SK-N-SH (cell line): ENCODE data around the gene BCR. TPM values are rescaled to one million over a fixed set of nuclear protein-coding genes. Genes with fewer than 3 reads are reported as not detected.

Experiments used
- CTCF ChIA-PET: fragments of 300-600, 350-600 bp; formaldehyde crosslinking; extraction: SDS; loops from one replicate; lab custom pipeline; 2021; lab: Yijun Ruan, JAX
- POLR2A ChIA-PET: fragments of 350-600 bp; sonication (Branson Sonifier 250); formaldehyde crosslinking; extraction: SDS; loops from one replicate; lab custom pipeline; 2020; ENCODE audit warnings: antibody characterized with exemption, inconsistent platforms; lab: Yijun Ruan, JAX
- DNase-seq: peaks from one replicate; pipeline ENCODE4 v3.0.0; 2012
- H2AFZ ChIP-seq: fragments of 200-600 bp; sonication (generic); 2 replicates; pipeline ENCODE4 v1.8.1; 2016; ENCODE audit warnings: antibody characterized with exemption, mild to moderate bottlenecking, low read depth
- H3F3A ChIP-seq: fragments of 200-600 bp; sonication (generic); replicated peaks from 2 replicates; pipeline ENCODE3; 2016; ENCODE audit warnings: antibody characterized with exemption, mild to moderate bottlenecking; ENCODE audit not compliant: insufficient read depth
- H3K27ac ChIP-seq, 2 experiments: fragments of 200-500 bp in 1 of 2; fragments of 200-600 bp in 1 of 2; sonication (Bioruptor generic) in 1 of 2; sonication (generic), shearing (Covaris generic) in 1 of 2; 2 replicates each; pipeline versions ENCODE4 v1.5.1 to v1.6.1; 2014 to 2016; ENCODE audit warnings: low read depth in 2 of 2, inconsistent platforms in 1 of 2, low read length in 1 of 2, mild to moderate bottlenecking in 1 of 2, mixed read lengths in 1 of 2
- H3K27me3 ChIP-seq: fragments of 200-600 bp; sonication (generic), shearing (Covaris generic); 2 replicates; pipeline ENCODE4 v1.6.1; 2016; ENCODE audit warnings: mixed run types; ENCODE audit not compliant: insufficient read depth
- H3K36me3 ChIP-seq, 2 experiments: fragments of 200-500 bp in 1 of 2; fragments of 200-600 bp in 1 of 2; sonication (Bioruptor generic) in 1 of 2; sonication (generic) in 1 of 2; replicated peaks in 1 of 2; 2 replicates each; pipeline versions ENCODE3 to v1.5.1; 2014 to 2016; ENCODE audit warnings: low read length in 1 of 2, mild to moderate bottlenecking in 1 of 2; ENCODE audit not compliant: insufficient read depth in 2 of 2, control insufficient read depth in 1 of 2
- H3K4me1 ChIP-seq, 2 experiments: fragments of 200-500 bp in 1 of 2; fragments of 200-600 bp in 1 of 2; sonication (Bioruptor generic) in 1 of 2; sonication (generic), shearing (Covaris generic) in 1 of 2; 2 replicates each; pipeline versions ENCODE4 v1.5.1 to v1.6.1; 2014 to 2016; ENCODE audit warnings: low read depth in 1 of 2, low read length in 1 of 2, mixed run types in 1 of 2; ENCODE audit not compliant: insufficient read depth in 2 of 2, control insufficient read depth in 1 of 2
- H3K4me2 ChIP-seq: fragments of 200-600 bp; sonication (generic), shearing (Covaris generic); 2 replicates; pipeline ENCODE4 v1.6.1; 2017; ENCODE audit warnings: mixed run types
- H3K4me3 ChIP-seq, 2 experiments: fragments of 200-500 bp in 1 of 2; fragments of 200-600 bp in 1 of 2; sonication (Bioruptor generic) in 1 of 2; sonication (generic), shearing (Covaris generic) in 1 of 2; 2 replicates each; pipeline versions ENCODE4 v1.5.1 to v1.8.1; 2014 to 2016; ENCODE audit warnings: low read depth in 2 of 2, inconsistent platforms in 1 of 2, low read length in 1 of 2, mild to moderate bottlenecking in 1 of 2, mixed read lengths in 1 of 2, moderate library complexity in 1 of 2
- H3K79me2 ChIP-seq: fragments of 200-600 bp; sonication (generic); 2 replicates; pipeline ENCODE4 v1.8.1; 2017; ENCODE audit warnings: mild to moderate bottlenecking; ENCODE audit not compliant: insufficient read depth
- H3K9ac ChIP-seq: fragments of 200-600 bp; sonication (generic); 2 replicates; pipeline ENCODE4 v1.6.1; 2017; ENCODE audit warnings: mixed run types
- H3K9me2 ChIP-seq: fragments of 200-600 bp; sonication (generic); 2 replicates; pipeline ENCODE4 v1.6.1; 2017; ENCODE audit warnings: mixed run types
- H3K9me3 ChIP-seq: fragments of 200-600 bp; sonication (generic); 2 replicates; pipeline ENCODE4 v1.6.1; 2017; ENCODE audit warnings: mixed run types, mild to moderate bottlenecking, moderate library complexity
- H4K20me1 ChIP-seq: fragments of 200-600 bp; sonication (generic); 2 replicates; pipeline ENCODE4 v1.6.1; 2017; ENCODE audit warnings: mild to moderate bottlenecking, mixed run types; ENCODE audit not compliant: insufficient read depth
- CHD2 ChIP-seq: fragments of 150-350 bp; IDR thresholded peaks from 2 replicates; pipeline ENCODE4 v1.6.1; 2018; ENCODE audit warnings: low read length; ENCODE audit not compliant: partially characterized antibody
- EP300 ChIP-seq, 2 experiments: IDR thresholded peaks; 2 replicates each; pipeline versions ENCODE4 v1.4.0 to v1.6.1; 2012; ENCODE audit warnings: borderline replicate concordance in 1 of 2, low read depth in 1 of 2, low read length in 1 of 2
- FOXJ3 ChIP-seq: sonication (generic); formaldehyde crosslinking; IDR thresholded peaks from 2 replicates; pipeline ENCODE4 v1.5.1; 2020; ENCODE audit warnings: mild to moderate bottlenecking, missing genetic modification reagents
- MEF2A ChIP-seq: IDR thresholded peaks from 2 replicates; pipeline ENCODE4 v1.4.0; 2012; ENCODE audit warnings: low read depth, borderline replicate concordance
- NFIC ChIP-seq: IDR thresholded peaks from 2 replicates; pipeline ENCODE4 v1.4.0; 2012; ENCODE audit warnings: borderline replicate concordance
- NRF1 ChIP-seq: IDR thresholded peaks from 2 replicates; pipeline ENCODE4 v1.6.1; 2012; ENCODE audit warnings: low read depth, mild to moderate bottlenecking, low read length
- RFX5 ChIP-seq: IDR thresholded peaks from 2 replicates; pipeline ENCODE4 v1.6.1; 2012; ENCODE audit warnings: mild to moderate bottlenecking, improper control_type of control experiment, low read length
- RXRA ChIP-seq: IDR thresholded peaks from 2 replicates; pipeline ENCODE4 v1.4.0; 2012; ENCODE audit warnings: low read depth, mild to moderate bottlenecking, borderline replicate concordance
- SIN3A ChIP-seq: IDR thresholded peaks from 2 replicates; pipeline ENCODE4 v1.6.1; 2012; ENCODE audit warnings: low read depth, mild to moderate bottlenecking, low read length, moderate library complexity, borderline replicate concordance
- SMC3 ChIP-seq: IDR thresholded peaks from 2 replicates; pipeline ENCODE4 v1.6.1; 2012; ENCODE audit warnings: low read depth, low read length, improper control_type of control experiment
- TCF12 ChIP-seq: IDR thresholded peaks from 2 replicates; pipeline ENCODE4 v1.4.0; 2012
- TEAD4 ChIP-seq: IDR thresholded peaks from 2 replicates; pipeline ENCODE4 v1.4.0; 2012; ENCODE audit warnings: mild to moderate bottlenecking, borderline replicate concordance; ENCODE audit not compliant: insufficient read depth
- YY1 ChIP-seq: IDR thresholded peaks from 2 replicates; pipeline ENCODE4 v1.4.0; 2012; ENCODE audit warnings: low read depth, mild to moderate bottlenecking
- WGBS: methylation state at CpG from one replicate; pipeline ENCODE4 v1.1.6; 2017; ENCODE audit warnings: low lambda C conversion rate; 5-methylcytosine and 5-hydroxymethylcytosine counted together
- polyA plus RNA-seq, 3 experiments: library from polyadenylated mRNA; depleted of rRNA; stranded (reverse); fragments of >200 nt; gene quantifications; 2 replicates each; pipeline ENCODE4 v1.2.3, GENCODE V29; 2012
- TF ChIP-seq, protein P1 (sequence below): fragments of 150-350 bp; IDR thresholded peaks from 2 replicates; pipeline ENCODE4 v1.6.1; 2017; ENCODE audit warnings: antibody characterized with exemption, low read length, low read depth, borderline replicate concordance
- TF ChIP-seq, protein P2 (sequence below): IDR thresholded peaks from 2 replicates; pipeline ENCODE4; 2012
- TF ChIP-seq, protein P3 (sequence below): fragments of 200-600 bp; sonication (generic); IDR thresholded peaks from 2 replicates; pipeline ENCODE4 v1.6.1; 2017; ENCODE audit warnings: antibody characterized with exemption, mild to moderate bottlenecking, moderate library complexity
- TF ChIP-seq, protein P4 (sequence below): IDR thresholded peaks from 2 replicates; pipeline ENCODE4 v1.4.0; 2012; ENCODE audit warnings: low read depth, borderline replicate concordance

BCR gene
- polyA plus RNA-seq, 1 of the 3 experiments (the other 2 are of a cell fraction) = 50.9 TPM

DNA sequence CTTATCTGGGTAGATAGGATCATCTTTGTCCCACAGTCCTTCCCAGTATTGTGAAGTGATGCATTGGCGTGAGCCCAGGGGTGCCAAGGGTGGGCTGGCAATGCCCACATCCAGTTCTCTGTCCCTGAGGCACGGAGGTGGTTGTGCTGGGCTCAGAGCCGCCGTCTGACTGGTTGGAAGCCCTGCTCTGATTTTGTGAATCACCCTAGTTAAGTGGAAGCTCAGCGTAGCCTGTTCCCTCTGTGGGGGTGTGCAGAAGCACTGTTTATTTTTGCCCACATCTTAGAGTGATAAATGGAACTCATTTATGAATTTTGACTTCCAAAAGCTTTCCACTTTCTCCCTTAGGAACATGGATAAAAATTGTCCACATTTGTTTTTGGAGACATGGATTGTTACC is 13.6 kb downstream of the BCR start:
- no peak overlapping the region for H3K4me2 ChIP-seq
- H4K20me1 ChIP-seq = peaks cover 62% of the 10 kb centered on the region
- WGBS = 80% methylated on average over 3 of the region's 5 CpGs

More for the DNA sequence above, 13.6 kb downstream of the BCR start:
- Histone ChIP-seq H3K27ac (no peak overlapping the region), H3K9ac (no peak overlapping the region), H2AFZ (no peak overlapping the region), H3K9me3 (no peaks in the 10 kb centered on the region), H3F3A (no peaks in the 10 kb centered on the region), H3K36me3 (peaks cover 0 to 4% of the 10 kb centered on the region in 2 experiments), H3K27me3 (no peaks in the 10 kb centered on the region), H3K4me1 (peaks cover 0 to 23% of the 10 kb centered on the region in 2 experiments; a peak in 1 of 4 replicates), H3K4me3 (no peak overlapping the region), H3K9me2 (no peaks in the 10 kb centered on the region), H3K79me2 (peaks cover 88% of the 10 kb centered on the region)
- DNase-seq = no peak
- TF ChIP-seq CHD2 = no peak
- TF ChIP-seq SIN3A = no peak
- no peak for TF ChIP-seq NRF1
- TF ChIP-seq YY1 = no peak
- TF ChIP-seq, protein P1, sequence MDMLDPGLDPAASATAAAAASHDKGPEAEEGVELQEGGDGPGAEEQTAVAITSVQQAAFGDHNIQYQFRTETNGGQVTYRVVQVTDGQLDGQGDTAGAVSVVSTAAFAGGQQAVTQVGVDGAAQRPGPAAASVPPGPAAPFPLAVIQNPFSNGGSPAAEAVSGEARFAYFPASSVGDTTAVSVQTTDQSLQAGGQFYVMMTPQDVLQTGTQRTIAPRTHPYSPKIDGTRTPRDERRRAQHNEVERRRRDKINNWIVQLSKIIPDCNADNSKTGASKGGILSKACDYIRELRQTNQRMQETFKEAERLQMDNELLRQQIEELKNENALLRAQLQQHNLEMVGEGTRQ = no peak
- no peak for TF ChIP-seq RFX5
- TF ChIP-seq, protein P2, sequence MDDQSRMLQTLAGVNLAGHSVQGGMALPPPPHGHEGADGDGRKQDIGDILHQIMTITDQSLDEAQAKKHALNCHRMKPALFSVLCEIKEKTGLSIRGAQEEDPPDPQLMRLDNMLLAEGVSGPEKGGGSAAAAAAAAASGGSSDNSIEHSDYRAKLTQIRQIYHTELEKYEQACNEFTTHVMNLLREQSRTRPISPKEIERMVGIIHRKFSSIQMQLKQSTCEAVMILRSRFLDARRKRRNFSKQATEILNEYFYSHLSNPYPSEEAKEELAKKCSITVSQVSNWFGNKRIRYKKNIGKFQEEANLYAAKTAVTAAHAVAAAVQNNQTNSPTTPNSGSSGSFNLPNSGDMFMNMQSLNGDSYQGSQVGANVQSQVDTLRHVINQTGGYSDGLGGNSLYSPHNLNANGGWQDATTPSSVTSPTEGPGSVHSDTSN = no peak
- no peak for TF ChIP-seq RXRA
- TF ChIP-seq EP300 (IDR thresholded peaks at IDR 0.05; ENCODE audit: borderline replicate concordance in 1 of 2, low read depth in 1 of 2, low read length in 1 of 2) = no peak
- TF ChIP-seq MEF2A = no peak
- TF ChIP-seq FOXJ3 (CRISPR knock-in tag) = no peak
- TF ChIP-seq, protein P3, sequence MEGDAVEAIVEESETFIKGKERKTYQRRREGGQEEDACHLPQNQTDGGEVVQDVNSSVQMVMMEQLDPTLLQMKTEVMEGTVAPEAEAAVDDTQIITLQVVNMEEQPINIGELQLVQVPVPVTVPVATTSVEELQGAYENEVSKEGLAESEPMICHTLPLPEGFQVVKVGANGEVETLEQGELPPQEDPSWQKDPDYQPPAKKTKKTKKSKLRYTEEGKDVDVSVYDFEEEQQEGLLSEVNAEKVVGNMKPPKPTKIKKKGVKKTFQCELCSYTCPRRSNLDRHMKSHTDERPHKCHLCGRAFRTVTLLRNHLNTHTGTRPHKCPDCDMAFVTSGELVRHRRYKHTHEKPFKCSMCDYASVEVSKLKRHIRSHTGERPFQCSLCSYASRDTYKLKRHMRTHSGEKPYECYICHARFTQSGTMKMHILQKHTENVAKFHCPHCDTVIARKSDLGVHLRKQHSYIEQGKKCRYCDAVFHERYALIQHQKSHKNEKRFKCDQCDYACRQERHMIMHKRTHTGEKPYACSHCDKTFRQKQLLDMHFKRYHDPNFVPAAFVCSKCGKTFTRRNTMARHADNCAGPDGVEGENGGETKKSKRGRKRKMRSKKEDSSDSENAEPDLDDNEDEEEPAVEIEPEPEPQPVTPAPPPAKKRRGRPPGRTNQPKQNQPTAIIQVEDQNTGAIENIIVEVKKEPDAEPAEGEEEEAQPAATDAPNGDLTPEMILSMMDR = no peak
- TF ChIP-seq NFIC = no peak
- TF ChIP-seq TCF12 = no peak
- TF ChIP-seq, protein P4, sequence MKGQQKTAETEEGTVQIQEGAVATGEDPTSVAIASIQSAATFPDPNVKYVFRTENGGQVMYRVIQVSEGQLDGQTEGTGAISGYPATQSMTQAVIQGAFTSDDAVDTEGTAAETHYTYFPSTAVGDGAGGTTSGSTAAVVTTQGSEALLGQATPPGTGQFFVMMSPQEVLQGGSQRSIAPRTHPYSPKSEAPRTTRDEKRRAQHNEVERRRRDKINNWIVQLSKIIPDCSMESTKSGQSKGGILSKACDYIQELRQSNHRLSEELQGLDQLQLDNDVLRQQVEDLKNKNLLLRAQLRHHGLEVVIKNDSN = no peak
- no peak for TF ChIP-seq TEAD4
- TF ChIP-seq SMC3 = no peak
- POLR2A ChIA-PET = no interaction called here
- CTCF ChIA-PET = interaction anchor here (0.8 to 1.8 kb wide), 3 partner anchors 11 to 49 kb away, joined by 3 to 5 read pairs (median 3); partner anchors contain the start of gene BCR
